ENCODE results near the gene SPATA31C2. TPM values are rescaled to one million over a fixed set of nuclear protein-coding genes. Genes with fewer than 3 reads are reported as not detected.

Gene SPATA31C2
- total RNA-seq, 1 experiment from 2014 or later = not detected

GRCh38 chr9:88182501-88182900, 44.2 kb upstream of the SPATA31C2 start:
- Histone ChIP-seq H3K9ac (ENCODE audit: low read length) (no peak overlapping the region), H3K36me3 (ENCODE audit: control insufficient read depth in 1 of 2, insufficient read depth in 2 of 2, low read length in 2 of 2) (no peaks in the 10 kb centered on the region), H3K4me3 (replicated peaks in 1 of 2; ENCODE audit: low read depth in 1 of 2, low read length in 2 of 2) (no peak overlapping the region), H4K20me1 (ENCODE audit: insufficient read depth) (no peaks in the 10 kb centered on the region), H3K4me1 (ENCODE audit: control insufficient read depth in 1 of 2, insufficient read depth in 2 of 2, low read length in 2 of 2) (no peaks in the 10 kb centered on the region; a peak in 1 of 4 replicates), H3K27me3 (ENCODE audit: insufficient read depth, low read length) (no peaks in the 10 kb centered on the region), H3K27ac (ENCODE audit: low read depth, low read length) (no peak overlapping the region), H3K9me2 (ENCODE audit: insufficient read depth) (no peaks in the 10 kb centered on the region), H3K4me2 (ENCODE audit: low read length) (no peak overlapping the region), H2AFZ (ENCODE audit: low read depth, low read length, poor library complexity, severe bottlenecking) (no peak overlapping the region), H3K9me3 (ENCODE audit: control insufficient read depth in 1 of 2, insufficient read depth in 1 of 2, low read depth in 1 of 2, low read length in 2 of 2) (no peaks in the 10 kb centered on the region), H3K79me2 (ENCODE audit: insufficient read depth, low read length) (no peaks in the 10 kb centered on the region)
- ChIA-PET CTCF (no interaction called here), RAD21 (ENCODE audit: low non-redundant PET in 1 of 2, low total read pairs in 2 of 2, uncharacterized antibody in 2 of 2, unreplicated experiment in 2 of 2) (no interaction called here), POLR2A (no interaction called here)
- intact Hi-C loops (cut with micrococcal nuclease) = no loop called here
- DNase-seq (ENCODE audit: low read depth, low spot score) (no peak), ATAC-seq (no peak)
- no TSS peak for BruUV-seq (replicated peaks)
- TF ChIP-seq EZH2 (IDR thresholded peaks at IDR 0.05) (no peak), CEBPB (IDR thresholded peaks at IDR 0.05; ENCODE audit: low read depth) (no peak), SP1 (IDR thresholded peaks at IDR 0.05; ENCODE audit: low read depth) (no peak), SRF (IDR thresholded peaks at IDR 0.05; ENCODE audit: low read depth) (no peak), ZBTB33 (IDR thresholded peaks at IDR 0.05; ENCODE audit: extremely low read depth, insufficient replicate concordance, low read length) (no peak), FOSL1 (IDR thresholded peaks at IDR 0.05; ENCODE audit: low read depth) (no peak), JUND (IDR thresholded peaks at IDR 0.05) (no peak), TCF7L2 (IDR thresholded peaks at IDR 0.05; ENCODE audit: borderline replicate concordance, extremely low read depth, insufficient read depth, insufficient read length) (no peak), ZFX (IDR thresholded peaks at IDR 0.05) (no peak), CBX3 (IDR thresholded peaks at IDR 0.05; ENCODE audit: low read depth) (no peak), POLR2A (IDR thresholded peaks at IDR 0.05; ENCODE audit: borderline replicate concordance, extremely low read depth, insufficient read depth, insufficient read length) (no peak), SIN3A (IDR thresholded peaks at IDR 0.05; ENCODE audit: low read depth) (no peak), EGR1 (IDR thresholded peaks at IDR 0.05; ENCODE audit: low read depth) (no peak), ZNF274 (IDR thresholded peaks at IDR 0.05; ENCODE audit: low read depth, low read length) (no peak), POLR2AphosphoS5 (IDR thresholded peaks at IDR 0.05; ENCODE audit: low read depth, low read length) (no peak), EZH2phosphoT487 (IDR thresholded peaks at IDR 0.05; ENCODE audit: borderline replicate concordance) (no peak), REST (IDR thresholded peaks at IDR 0.05; ENCODE audit: low read depth) (no peak)
- TF ChIP-seq, protein P1, sequence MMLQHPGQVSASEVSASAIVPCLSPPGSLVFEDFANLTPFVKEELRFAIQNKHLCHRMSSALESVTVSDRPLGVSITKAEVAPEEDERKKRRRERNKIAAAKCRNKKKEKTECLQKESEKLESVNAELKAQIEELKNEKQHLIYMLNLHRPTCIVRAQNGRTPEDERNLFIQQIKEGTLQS (IDR thresholded peaks at IDR 0.05) = no peak
- TF ChIP-seq, protein P2, sequence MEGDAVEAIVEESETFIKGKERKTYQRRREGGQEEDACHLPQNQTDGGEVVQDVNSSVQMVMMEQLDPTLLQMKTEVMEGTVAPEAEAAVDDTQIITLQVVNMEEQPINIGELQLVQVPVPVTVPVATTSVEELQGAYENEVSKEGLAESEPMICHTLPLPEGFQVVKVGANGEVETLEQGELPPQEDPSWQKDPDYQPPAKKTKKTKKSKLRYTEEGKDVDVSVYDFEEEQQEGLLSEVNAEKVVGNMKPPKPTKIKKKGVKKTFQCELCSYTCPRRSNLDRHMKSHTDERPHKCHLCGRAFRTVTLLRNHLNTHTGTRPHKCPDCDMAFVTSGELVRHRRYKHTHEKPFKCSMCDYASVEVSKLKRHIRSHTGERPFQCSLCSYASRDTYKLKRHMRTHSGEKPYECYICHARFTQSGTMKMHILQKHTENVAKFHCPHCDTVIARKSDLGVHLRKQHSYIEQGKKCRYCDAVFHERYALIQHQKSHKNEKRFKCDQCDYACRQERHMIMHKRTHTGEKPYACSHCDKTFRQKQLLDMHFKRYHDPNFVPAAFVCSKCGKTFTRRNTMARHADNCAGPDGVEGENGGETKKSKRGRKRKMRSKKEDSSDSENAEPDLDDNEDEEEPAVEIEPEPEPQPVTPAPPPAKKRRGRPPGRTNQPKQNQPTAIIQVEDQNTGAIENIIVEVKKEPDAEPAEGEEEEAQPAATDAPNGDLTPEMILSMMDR (IDR thresholded peaks at IDR 0.05 in 2 of 3, conservative IDR thresholded peaks at IDR 0.05 in 1 of 3; ENCODE audit: borderline replicate concordance in 1 of 3, insufficient read depth in 1 of 3, low read depth in 2 of 3, low read length in 2 of 3) = no peak
- TF ChIP-seq, protein P3, sequence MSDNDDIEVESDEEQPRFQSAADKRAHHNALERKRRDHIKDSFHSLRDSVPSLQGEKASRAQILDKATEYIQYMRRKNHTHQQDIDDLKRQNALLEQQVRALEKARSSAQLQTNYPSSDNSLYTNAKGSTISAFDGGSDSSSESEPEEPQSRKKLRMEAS (IDR thresholded peaks at IDR 0.05) = no peak
